ENCODE results near the gene GPR55.

GPR55 gene

GRCh38 chr2:230886206-230886605, 38.8 kb downstream of the GPR55 start:
- peaks cover 0 to 3% (median 0%) of the 10 kb centered on the region in 4 experiments for H3K36me3 ChIP-seq (ENCODE audit: control insufficient read depth in 4 of 4, insufficient read depth in 4 of 4, low read length in 3 of 4)
- ChIA-PET CTCF (interaction anchor here (0.8 to 1.5 kb wide), 9 partner anchors 9 to 171 kb away, joined by 3 to 8 read pairs (median 4); no protein-coding TSS in a partner anchor), POLR2A (no interaction called here)
- no peak for DNase-seq
- H3K9me3 ChIP-seq (ENCODE audit: control extremely low read depth in 1 of 5, control insufficient read depth in 4 of 5, insufficient read depth in 2 of 5, low read depth in 1 of 5, low read length in 4 of 5): no peaks in the 10 kb centered on the region
- no peaks in the 10 kb centered on the region for H3K27me3 ChIP-seq (replicated peaks in 2 of 5; ENCODE audit: control insufficient read depth in 4 of 5, insufficient read depth in 5 of 5, low read length in 4 of 5)
- H3K4me3 ChIP-seq (ENCODE audit: control insufficient read depth in 1 of 7, extremely low read depth in 1 of 7, insufficient read depth in 4 of 7, low read depth in 2 of 7, low read length in 6 of 7): no peak overlapping the region
- H3K4me1 ChIP-seq (ENCODE audit: control extremely low read depth in 1 of 4, control insufficient read depth in 4 of 4, insufficient read depth in 4 of 4, low read length in 3 of 4): peaks cover 2 to 16% (median 12%) of the 10 kb centered on the region in 4 experiments
- H3K27ac ChIP-seq (ENCODE audit: insufficient read depth in 1 of 2, low read depth in 1 of 2, low read length in 2 of 2, poor library complexity in 1 of 2, severe bottlenecking in 2 of 2): peak overlapping the region in 1 of 2 experiments; percentile 65
- 85% methylated on average over 5 of the region's 5 CpGs for WGBS (ENCODE audit: insufficient coverage)

GRCh38 chr2:230885463-230886130, 39.4 kb downstream of the GPR55 start:
- peak overlapping the region in 1 of 2 experiments; percentile 65 for H3K27ac ChIP-seq (ENCODE audit: insufficient read depth in 1 of 2, low read depth in 1 of 2, low read length in 2 of 2, poor library complexity in 1 of 2, severe bottlenecking in 2 of 2)
- H3K27me3 ChIP-seq (replicated peaks in 2 of 5; ENCODE audit: control insufficient read depth in 4 of 5, insufficient read depth in 5 of 5, low read length in 4 of 5): no peaks in the 10 kb centered on the region
- peak; percentile 87 to 96 (median 96) for DNase-seq
- 43% methylated on average over 6 of the region's 11 CpGs for WGBS (ENCODE audit: insufficient coverage)
- peaks cover 2 to 16% (median 12%) of the 10 kb centered on the region in 4 experiments for H3K4me1 ChIP-seq (ENCODE audit: control extremely low read depth in 1 of 4, control insufficient read depth in 4 of 4, insufficient read depth in 4 of 4, low read length in 3 of 4)
- H3K36me3 ChIP-seq (ENCODE audit: control insufficient read depth in 4 of 4, insufficient read depth in 4 of 4, low read length in 3 of 4): peaks cover 0 to 3% (median 0%) of the 10 kb centered on the region in 4 experiments
- ChIA-PET CTCF (interaction anchor here (0.8 to 1.5 kb wide), 9 partner anchors 9 to 172 kb away, joined by 3 to 8 read pairs (median 4); no protein-coding TSS in a partner anchor), POLR2A (interaction anchor here (0.8 kb wide), 1 partner anchor 19 kb away, joined by 3 read pairs; no protein-coding TSS in a partner anchor)
- no peaks in the 10 kb centered on the region for H3K9me3 ChIP-seq (ENCODE audit: control extremely low read depth in 1 of 5, control insufficient read depth in 4 of 5, insufficient read depth in 2 of 5, low read depth in 1 of 5, low read length in 4 of 5)
- H3K4me3 ChIP-seq (ENCODE audit: control insufficient read depth in 1 of 7, extremely low read depth in 1 of 7, insufficient read depth in 4 of 7, low read depth in 2 of 7, low read length in 6 of 7): peak overlapping the region in 1 of 7 experiments; percentile 4

GRCh38 chr2:230881840-230882239, 43.2 kb downstream of the GPR55 start:
- DNase-seq: no peak
- H3K4me3 ChIP-seq (ENCODE audit: control insufficient read depth in 1 of 7, extremely low read depth in 1 of 7, insufficient read depth in 4 of 7, low read depth in 2 of 7, low read length in 6 of 7): no peak overlapping the region
- POLR2A ChIA-PET: no interaction called here
- WGBS (ENCODE audit: insufficient coverage): 95% methylated on average over 7 of the region's 7 CpGs
- CTCF ChIA-PET: interaction anchor here (0.7 to 1.2 kb wide), 4 partner anchors 9 to 570 kb away, joined by 3 to 4 read pairs (median 3); no protein-coding TSS in a partner anchor
- H3K9me3 ChIP-seq (ENCODE audit: control extremely low read depth in 1 of 5, control insufficient read depth in 4 of 5, insufficient read depth in 2 of 5, low read depth in 1 of 5, low read length in 4 of 5): no peaks in the 10 kb centered on the region
- no peak overlapping the region for H3K27ac ChIP-seq (ENCODE audit: insufficient read depth in 1 of 2, low read depth in 1 of 2, low read length in 2 of 2, poor library complexity in 1 of 2, severe bottlenecking in 2 of 2)
- H3K27me3 ChIP-seq (replicated peaks in 2 of 5; ENCODE audit: control insufficient read depth in 4 of 5, insufficient read depth in 5 of 5, low read length in 4 of 5): no peaks in the 10 kb centered on the region
- peaks cover 0 to 24% (median 12%) of the 10 kb centered on the region in 4 experiments for H3K36me3 ChIP-seq (ENCODE audit: control insufficient read depth in 4 of 4, insufficient read depth in 4 of 4, low read length in 3 of 4)
- peaks cover 9 to 48% (median 40%) of the 10 kb centered on the region in 4 experiments for H3K4me1 ChIP-seq (ENCODE audit: control extremely low read depth in 1 of 4, control insufficient read depth in 4 of 4, insufficient read depth in 4 of 4, low read length in 3 of 4)

GRCh38 chr2:230879891-230880290, 45.2 kb downstream of the GPR55 start:
- CTCF ChIA-PET: interaction anchor here (2.2 to 2.8 kb wide), 2 partner anchors 13 to 18 kb away, joined by 6 to 17 read pairs; no protein-coding TSS in a partner anchor
- WGBS (ENCODE audit: insufficient coverage): 95% methylated on average over 3 of the region's 9 CpGs
- Histone ChIP-seq H3K4me3 (ENCODE audit: control insufficient read depth in 1 of 7, extremely low read depth in 1 of 7, insufficient read depth in 4 of 7, low read depth in 2 of 7, low read length in 6 of 7) (no peak overlapping the region), H3K4me1 (ENCODE audit: control extremely low read depth in 1 of 4, control insufficient read depth in 4 of 4, insufficient read depth in 4 of 4, low read length in 3 of 4) (peaks cover 7 to 50% (median 46%) of the 10 kb centered on the region in 4 experiments), H3K36me3 (ENCODE audit: control insufficient read depth in 4 of 4, insufficient read depth in 4 of 4, low read length in 3 of 4) (peaks cover 0 to 42% (median 24%) of the 10 kb centered on the region in 4 experiments), H3K9me3 (ENCODE audit: control extremely low read depth in 1 of 5, control insufficient read depth in 4 of 5, insufficient read depth in 2 of 5, low read depth in 1 of 5, low read length in 4 of 5) (no peaks in the 10 kb centered on the region), H3K27ac (ENCODE audit: insufficient read depth in 1 of 2, low read depth in 1 of 2, low read length in 2 of 2, poor library complexity in 1 of 2, severe bottlenecking in 2 of 2) (peak overlapping the region in 1 of 2 experiments; percentile 84), H3K27me3 (replicated peaks in 2 of 5; ENCODE audit: control insufficient read depth in 4 of 5, insufficient read depth in 5 of 5, low read length in 4 of 5) (no peaks in the 10 kb centered on the region)
- no peak for DNase-seq
- POLR2A ChIA-PET: no interaction called here

- Histone ChIP-seq H3K4me1 (ENCODE audit: control extremely low read depth in 1 of 4, control insufficient read depth in 4 of 4, insufficient read depth in 4 of 4, low read length in 3 of 4) (peaks cover 7 to 55% (median 49%) of the 10 kb centered on the region in 4 experiments), H3K4me3 (ENCODE audit: control insufficient read depth in 1 of 7, extremely low read depth in 1 of 7, insufficient read depth in 4 of 7, low read depth in 2 of 7, low read length in 6 of 7) (no peak overlapping the region), H3K27me3 (replicated peaks in 2 of 5; ENCODE audit: control insufficient read depth in 4 of 5, insufficient read depth in 5 of 5, low read length in 4 of 5) (no peaks in the 10 kb centered on the region), H3K9me3 (ENCODE audit: control extremely low read depth in 1 of 5, control insufficient read depth in 4 of 5, insufficient read depth in 2 of 5, low read depth in 1 of 5, low read length in 4 of 5) (no peaks in the 10 kb centered on the region), H3K36me3 (ENCODE audit: control insufficient read depth in 4 of 4, insufficient read depth in 4 of 4, low read length in 3 of 4) (peaks cover 0 to 47% (median 27%) of the 10 kb centered on the region in 4 experiments), H3K27ac (ENCODE audit: insufficient read depth in 1 of 2, low read depth in 1 of 2, low read length in 2 of 2, poor library complexity in 1 of 2, severe bottlenecking in 2 of 2) (peak overlapping the region; percentile 81 to 84)
- no peak for DNase-seq
- WGBS (ENCODE audit: insufficient coverage): 72% methylated on average over 11 of the region's 11 CpGs
- CTCF ChIA-PET: interaction anchor here (1.0 to 5.2 kb wide), 7 partner anchors 9 to 55 kb away, joined by 3 to 50 read pairs (median 7); partner anchors contain the start of gene ITM2C
- POLR2A ChIA-PET: interaction anchor here (2.1 kb wide), 1 partner anchor 12 kb away, joined by 8 read pairs; no protein-coding TSS in a partner anchor
These were observed 45.7 kb downstream of the GPR55 start for GRCh38 chr2:230879271-230879882.

GRCh38 chr2:230878599-230879188, 46.3 kb downstream of the GPR55 start:
- H3K9me3 ChIP-seq (ENCODE audit: control extremely low read depth in 1 of 5, control insufficient read depth in 4 of 5, insufficient read depth in 2 of 5, low read depth in 1 of 5, low read length in 4 of 5): no peaks in the 10 kb centered on the region
- peaks cover 0 to 52% (median 33%) of the 10 kb centered on the region in 4 experiments for H3K36me3 ChIP-seq (ENCODE audit: control insufficient read depth in 4 of 4, insufficient read depth in 4 of 4, low read length in 3 of 4)
- H3K4me3 ChIP-seq (ENCODE audit: control insufficient read depth in 1 of 7, extremely low read depth in 1 of 7, insufficient read depth in 4 of 7, low read depth in 2 of 7, low read length in 6 of 7): peak overlapping the region in 3 of 7 experiments; percentile 22 to 49 (median 48)
- 46% methylated on average over 7 of the region's 10 CpGs for WGBS (ENCODE audit: insufficient coverage)
- ChIA-PET CTCF (interaction anchor here (0.7 to 5.2 kb wide), 11 partner anchors 9 to 54 kb away, joined by 3 to 50 read pairs (median 6); partner anchors contain the start of gene ITM2C), POLR2A (interaction anchor here (0.6 to 2.1 kb wide), 4 partner anchors 11 to 301 kb away, joined by 3 to 8 read pairs (median 4); no protein-coding TSS in a partner anchor)
- peaks cover 7 to 62% (median 54%) of the 10 kb centered on the region in 4 experiments for H3K4me1 ChIP-seq (ENCODE audit: control extremely low read depth in 1 of 4, control insufficient read depth in 4 of 4, insufficient read depth in 4 of 4, low read length in 3 of 4)
- H3K27ac ChIP-seq (ENCODE audit: insufficient read depth in 1 of 2, low read depth in 1 of 2, low read length in 2 of 2, poor library complexity in 1 of 2, severe bottlenecking in 2 of 2): peak overlapping the region; percentile 81 to 84
- H3K27me3 ChIP-seq (replicated peaks in 2 of 5; ENCODE audit: control insufficient read depth in 4 of 5, insufficient read depth in 5 of 5, low read length in 4 of 5): no peaks in the 10 kb centered on the region
- no peak for DNase-seq
